KOPT-K1 (cell line): ENCODE data around the gene PI3.
"Not testable (repeated sequence)": the region's sequence is repeated elsewhere in the genome, so short reads cannot be mapped to it uniquely, and the experiment has no call there.

Experiments
- H3K27ac ChIP-seq: fragments of 200-600 bp; sonication (generic); 2 replicates; pipeline ENCODE4 v1.5.1; 2016; ENCODE audit warnings: antibody characterized with exemption, mild to moderate bottlenecking, low read depth, low read length; ENCODE audit not compliant: poor library complexity, severe bottlenecking
- H3K36me3 ChIP-seq: fragments of 200-600 bp; sonication (generic); 2 replicates; pipeline ENCODE4 v1.5.1; 2017; ENCODE audit warnings: antibody characterized with exemption, mild to moderate bottlenecking, low read length, moderate library complexity; ENCODE audit not compliant: insufficient read depth
- H3K9me3 ChIP-seq: fragments of 200-600 bp; sonication (generic); 2 replicates; pipeline ENCODE4 v1.5.1; 2017; ENCODE audit warnings: antibody characterized with exemption, low read length, mild to moderate bottlenecking; ENCODE audit not compliant: insufficient read depth, poor library complexity, severe bottlenecking

The PI3 gene

GRCh38 chr20:45174434-45175364, at the start of gene PI3:
TSS of gene PI3 (plus strand) at chr20:45174902. CDS start at chr20:45174923, 21 bp downstream.
- H3K27ac ChIP-seq = no peak within 1 kb of the TSS
- no peaks in the 10 kb centered on the region for H3K36me3 ChIP-seq

GRCh38 chr20:45128099-45128498, 46.6 kb upstream of the PI3 start:
- no peaks in the 10 kb centered on the region for H3K36me3 ChIP-seq

More at GRCh38 chr20:45174434-45175364, at the start of gene PI3:
- H3K9me3 ChIP-seq = no peaks in the 10 kb centered on the region

GRCh38 chr20:45136911-45137310, 37.8 kb upstream of the PI3 start:
- Histone ChIP-seq H3K9me3 (no peaks in the 10 kb centered on the region), H3K36me3 (no peaks in the 10 kb centered on the region), H3K27ac (no peak overlapping the region)

More at GRCh38 chr20:45128099-45128498, 46.6 kb upstream of the PI3 start:
- Histone ChIP-seq H3K27ac (no peak overlapping the region), H3K9me3 (no peaks in the 10 kb centered on the region)

GRCh38 chr20:45138561-45139300, 36.0 kb upstream of the PI3 start:
- Histone ChIP-seq H3K36me3 (no peaks in the 10 kb centered on the region), H3K9me3 (peaks cover 4% of the 10 kb centered on the region), H3K27ac (no peak overlapping the region)

- not testable (repeated sequence) for H3K36me3 ChIP-seq, H3K9me3 ChIP-seq, H3K27ac ChIP-seq
These were observed 34.8 kb upstream of the PI3 start for GRCh38 chr20:45139733-45140375.

- H3K36me3 ChIP-seq = no peaks in the 10 kb centered on the region
- peaks cover 4% of the 10 kb centered on the region for H3K9me3 ChIP-seq
- no peak overlapping the region for H3K27ac ChIP-seq
These were observed 33.9 kb upstream of the PI3 start for GRCh38 chr20:45140836-45141235.

- no peak overlapping the region for H3K27ac ChIP-seq
- no peaks in the 10 kb centered on the region for H3K9me3 ChIP-seq
- H3K36me3 ChIP-seq = no peaks in the 10 kb centered on the region
These were observed 25.6 kb upstream of the PI3 start for GRCh38 chr20:45149062-45149461.

GRCh38 chr20:45152405-45152804, 22.3 kb upstream of the PI3 start:
- Histone ChIP-seq H3K9me3 (peaks cover 4% of the 10 kb centered on the region), H3K36me3 (no peaks in the 10 kb centered on the region), H3K27ac (no peak overlapping the region)

GRCh38 chr20:45153147-45153546, 21.6 kb upstream of the PI3 start:
- no peak overlapping the region for H3K27ac ChIP-seq
- no peaks in the 10 kb centered on the region for H3K36me3 ChIP-seq
- peaks cover 7% of the 10 kb centered on the region for H3K9me3 ChIP-seq

GRCh38 chr20:45153752-45154151, 20.9 kb upstream of the PI3 start:
- peaks cover 7% of the 10 kb centered on the region for H3K9me3 ChIP-seq

GRCh38 chr20:45154183-45154582, 20.5 kb upstream of the PI3 start:
- Histone ChIP-seq H3K9me3 (peaks cover 11% of the 10 kb centered on the region), H3K27ac (no peak overlapping the region), H3K36me3 (no peaks in the 10 kb centered on the region)

More at GRCh38 chr20:45153752-45154151, 20.9 kb upstream of the PI3 start:
- Histone ChIP-seq H3K36me3 (no peaks in the 10 kb centered on the region), H3K27ac (no peak overlapping the region)

GRCh38 chr20:45154794-45155193, 19.9 kb upstream of the PI3 start:
- H3K9me3 ChIP-seq = peaks cover 14% of the 10 kb centered on the region
- not testable (repeated sequence) for H3K27ac ChIP-seq, H3K36me3 ChIP-seq

GRCh38 chr20:45156713-45157112, 18.0 kb upstream of the PI3 start:
- H3K27ac ChIP-seq = no peak overlapping the region
- H3K9me3 ChIP-seq = peaks cover 14% of the 10 kb centered on the region
- H3K36me3 ChIP-seq = no peaks in the 10 kb centered on the region

- H3K9me3 ChIP-seq = peaks cover 14% of the 10 kb centered on the region
These were observed 16.7 kb upstream of the PI3 start for GRCh38 chr20:45157962-45158361.

More at GRCh38 chr20:45157962-45158361, 16.7 kb upstream of the PI3 start:
- Histone ChIP-seq H3K27ac (no peak overlapping the region), H3K36me3 (no peaks in the 10 kb centered on the region)
